ENCODE measurements around the gene UBE2U. TPM values are rescaled to one million over a fixed set of nuclear protein-coding genes. Genes with fewer than 3 reads are reported as not detected.
"Not testable (repeated sequence)": the region's sequence is repeated elsewhere in the genome, so short reads cannot be mapped to it uniquely, and the experiment has no call there.

The UBE2U gene
- total and polyA plus RNA-seq, 2 of the 8 experiments (the other 6 are each of a cell fraction or from before 2014, with no cell fraction given): not detected

DNA sequence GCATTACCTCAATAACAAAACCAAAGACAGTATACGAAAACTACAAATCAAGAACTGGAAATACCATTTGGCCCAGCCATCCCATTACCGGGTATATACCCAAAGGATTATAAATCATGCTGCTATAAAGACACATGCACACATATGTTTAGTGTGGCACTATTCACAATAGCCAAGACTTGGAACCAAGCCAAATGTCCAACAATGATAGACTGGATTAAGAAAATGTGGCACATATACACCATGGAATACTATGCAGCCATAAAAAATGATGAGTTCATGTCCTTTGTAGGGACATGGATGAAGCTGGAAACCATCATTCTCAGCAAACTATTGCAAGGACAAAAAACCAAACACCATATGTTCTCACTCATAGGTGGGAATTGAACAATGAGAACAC lies 47.0 kb downstream of the UBE2U start:
- H2AFZ ChIP-seq (ENCODE audit: low read length); H2BK12ac ChIP-seq (ENCODE audit: low read depth, low read length); POLR2A ChIA-PET (ENCODE audit: partially characterized antibody); CTCF ChIA-PET (ENCODE audit: partially characterized antibody); FAIRE-seq; H4K91ac ChIP-seq (replicated peaks; ENCODE audit: insufficient read length, low read length); H2BK5ac ChIP-seq (ENCODE audit: low read depth, low read length); H3K18ac ChIP-seq (ENCODE audit: extremely low read depth, low read length); H3K36me3 ChIP-seq (ENCODE audit: control insufficient read depth in 2 of 4, insufficient read depth in 4 of 4, low read length in 3 of 4); H3K23ac ChIP-seq (ENCODE audit: insufficient read length); H2BK15ac ChIP-seq (ENCODE audit: low read length); H4K20me1 ChIP-seq (replicated peaks in 1 of 2; ENCODE audit: control insufficient read depth in 1 of 2, insufficient read depth in 2 of 2, low read length in 2 of 2); H3K79me1 ChIP-seq (ENCODE audit: low read depth, low read length); H3K4me2 ChIP-seq (ENCODE audit: insufficient read depth in 1 of 2, low read depth in 2 of 2, low read length in 2 of 2); H3K14ac ChIP-seq (ENCODE audit: insufficient read length); H3K4me3 ChIP-seq (ENCODE audit: extremely low read depth in 1 of 4, insufficient read depth in 2 of 4, low read depth in 3 of 4, low read length in 4 of 4); H2BK120ac ChIP-seq (replicated peaks; ENCODE audit: low read depth, low read length); H3K9ac ChIP-seq (replicated peaks in 1 of 4; ENCODE audit: extremely low read depth in 1 of 4, low read depth in 3 of 4, low read length in 3 of 4); H2AK5ac ChIP-seq (ENCODE audit: low read depth, low read length); H2BK20ac ChIP-seq (ENCODE audit: low read length); H3K4me1 ChIP-seq (replicated peaks in 1 of 4; ENCODE audit: control insufficient read depth in 3 of 4, insufficient read depth in 4 of 4, low read length in 3 of 4); H4K8ac ChIP-seq (ENCODE audit: extremely low read depth, insufficient read depth, low read length); H3K4ac ChIP-seq (replicated peaks; ENCODE audit: insufficient read length, low read depth, low read length); H3K27ac ChIP-seq (ENCODE audit: low read depth, low read length); H3K9me3 ChIP-seq (ENCODE audit: insufficient read depth in 2 of 2, low read depth in 1 of 2, low read length in 1 of 2); H3K23me2 ChIP-seq (ENCODE audit: low read depth, low read length); H3K79me2 ChIP-seq (ENCODE audit: control insufficient read depth in 1 of 2, insufficient read depth in 2 of 2, low read length in 2 of 2); DNase-seq (ENCODE audit: low read depth in 1 of 2, low spot score in 2 of 2); H4K5ac ChIP-seq (ENCODE audit: insufficient read length, low read depth, low read length); H3K56ac ChIP-seq (replicated peaks; ENCODE audit: insufficient read length, low read depth, low read length); H3K27me3 ChIP-seq (replicated peaks in 1 of 4; ENCODE audit: control insufficient read depth in 3 of 4, extremely low read depth in 1 of 4, insufficient read depth in 3 of 4, low read length in 3 of 4): not testable (repeated sequence)
- 86% methylated on average over 2 of the region's 2 CpGs; no CpG with 5 or more reads in 1 of the 2 experiments for WGBS, 2 experiments (ENCODE audit: extremely low coverage in 1 of 2, insufficient coverage in 1 of 2, insufficient read length in 1 of 2, insufficient replicate concordance in 2 of 2, low coverage in 1 of 2, low lambda C conversion rate in 2 of 2, missing lambda C conversion rate in 1 of 2)
